Neural progenitor cell (in vitro differentiated cells): ENCODE measurements around the gene SPAG9.

Source experiments
- CTCF ChIP-seq: fragments of 200-600 bp; sonication (generic); IDR thresholded peaks from 2 replicates; pipeline ENCODE4 v1.5.1; 2017; ENCODE audit warnings: antibody characterized with exemption, mild to moderate bottlenecking
- EZH2 ChIP-seq: fragments of 200-600 bp; sonication (generic); IDR thresholded peaks from 2 replicates; pipeline ENCODE4 v1.6.1; 2017; ENCODE audit warnings: antibody characterized with exemption, mild to moderate bottlenecking, moderate library complexity
- EZH2phosphoT487 ChIP-seq: fragments of 200-600 bp; sonication (generic); IDR thresholded peaks from 2 replicates; pipeline ENCODE4 v1.6.1; 2017; ENCODE audit warnings: antibody characterized with exemption

- TF ChIP-seq CTCF (no peak), EZH2 (no peak), EZH2phosphoT487 (no peak)
Measured at GRCh38 chr17:50956409-50956749, 164.3 kb downstream of the SPAG9 start.
